NCI-H345 treated with DMSO at 0.1 percent for 48 hours (cell line): ENCODE measurements around the gene ALPK1.
"Not testable (repeated sequence)": the region's sequence is repeated elsewhere in the genome, so short reads cannot be mapped to it uniquely, and the experiment has no call there.

ENCODE experiments used
- DNase-seq: peaks from one replicate; lab custom pipeline; 2025; ENCODE audit not compliant: unreplicated experiment; lab: John Stamatoyannopoulos, UW

Gene ALPK1

GRCh38 chr4:112296949-112297880, at the start of gene ALPK1:
TSS of gene ALPK1 (plus strand) at chr4:112297369.
- DNase-seq: no peak

- no peak for DNase-seq
Observed at GRCh38 chr4:112251019-112251643, 46.0 kb upstream of the ALPK1 start.

DNA sequence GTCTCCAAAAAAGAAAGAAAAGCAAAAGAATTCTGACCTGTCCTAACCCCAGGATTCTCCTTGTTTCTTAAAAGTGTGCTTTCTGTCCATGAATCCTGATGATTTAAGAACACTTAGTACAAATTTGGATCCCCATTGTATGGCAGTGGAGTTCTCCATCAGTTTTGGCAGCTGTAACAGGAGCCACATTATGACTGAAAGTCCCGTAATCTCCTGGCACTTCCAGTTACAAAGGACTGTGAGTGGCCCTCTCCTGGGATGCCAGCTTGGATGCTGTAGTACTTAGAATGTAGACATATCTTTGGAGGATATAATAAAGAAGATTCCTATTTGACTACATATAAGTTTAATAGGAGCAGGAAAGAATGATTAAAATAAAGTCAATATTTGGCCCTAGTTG, 44.9 kb upstream of the ALPK1 start:
- DNase-seq: no peak

DNA sequence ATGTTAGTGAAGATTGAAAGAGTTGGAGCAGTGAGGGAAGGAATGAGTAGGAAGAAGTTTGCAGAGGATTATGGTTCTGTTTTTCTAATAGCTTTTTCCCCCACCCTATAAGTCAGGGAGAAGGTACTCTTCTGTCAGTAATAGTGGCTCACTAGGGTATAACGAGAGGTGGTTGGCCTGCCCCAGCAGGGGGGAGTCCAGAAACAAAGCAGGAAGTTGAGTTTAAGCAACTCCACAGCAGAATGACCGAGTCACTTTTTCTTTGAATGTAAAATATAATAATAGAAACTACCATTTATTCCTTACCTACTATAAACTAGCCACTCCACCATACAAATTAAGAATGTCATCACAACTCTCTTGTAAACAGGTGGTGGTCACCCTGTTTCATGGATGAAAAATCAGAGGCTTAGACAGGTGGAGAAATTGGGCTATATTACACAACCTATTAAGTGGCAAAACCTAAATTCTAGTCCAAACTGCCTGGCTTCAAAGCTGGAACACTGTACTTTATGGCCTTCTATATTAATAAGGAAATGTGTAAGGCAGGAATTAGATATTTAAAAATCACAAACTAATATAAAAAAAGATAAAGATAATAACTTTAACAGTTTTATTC, 43.7 kb upstream of the ALPK1 start:
- DNase-seq: no peak

DNA sequence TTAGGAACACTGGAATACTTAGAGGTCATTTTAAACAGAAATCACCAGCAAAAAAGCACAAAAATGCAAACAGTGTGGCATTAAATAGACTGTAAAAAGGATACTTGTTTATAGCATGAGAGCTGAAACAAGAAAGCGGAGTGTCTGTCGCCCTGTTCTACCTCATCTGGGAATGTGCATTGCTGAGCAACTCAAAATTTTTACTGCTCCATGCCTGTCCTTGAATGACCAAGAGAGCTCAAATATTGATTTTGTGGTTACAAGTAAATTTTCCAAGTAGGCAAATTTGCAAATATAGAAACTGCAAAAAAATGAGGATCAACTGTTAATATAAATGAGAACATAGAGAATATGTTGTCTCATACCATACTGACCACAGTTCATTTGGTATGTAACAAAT, 40.1 kb upstream of the ALPK1 start:
- DNase-seq: no peak

DNA sequence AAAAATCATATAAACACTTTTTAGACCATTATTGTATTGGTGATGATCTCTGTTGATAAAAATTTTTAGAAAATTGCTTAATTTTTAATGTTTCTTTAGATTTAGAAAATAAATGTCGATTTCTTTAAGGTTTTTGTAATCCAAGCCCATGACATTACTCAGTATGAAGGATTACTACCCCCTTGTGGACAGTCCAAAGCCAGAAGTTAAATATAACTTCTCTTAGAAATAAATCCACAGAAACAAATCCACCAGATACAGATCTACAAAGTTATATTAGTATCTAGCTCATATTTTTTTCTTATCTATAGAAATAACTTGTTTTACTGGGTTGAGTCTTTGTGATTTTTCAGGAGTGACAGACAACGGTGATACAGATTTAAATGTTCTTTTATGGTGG, 30.3 kb upstream of the ALPK1 start:
- no peak for DNase-seq

DNA sequence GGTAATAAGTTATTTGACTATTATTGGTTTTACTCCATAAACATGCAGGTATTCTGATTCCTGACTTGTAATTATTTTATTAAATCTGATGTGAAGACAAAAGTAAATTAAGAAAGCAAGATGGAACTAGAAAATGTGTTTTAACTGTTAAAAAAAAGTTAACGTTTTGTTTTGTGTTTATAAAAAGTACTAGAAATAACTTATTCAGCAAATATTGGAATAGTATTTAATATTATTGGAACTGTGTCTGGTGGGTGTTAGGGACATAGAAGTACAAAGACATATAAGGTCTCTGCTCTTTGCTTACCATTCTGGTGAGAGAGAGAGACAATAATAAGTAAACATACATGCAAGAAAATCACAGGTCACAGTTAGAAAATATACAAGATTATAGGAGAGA, 27.1 kb upstream of the ALPK1 start:
- DNase-seq: no peak

- no peak for DNase-seq
Observed at GRCh38 chr4:112270640-112271421, 26.3 kb upstream of the ALPK1 start.

- no peak for DNase-seq
Observed at GRCh38 chr4:112272292-112272691, 24.9 kb upstream of the ALPK1 start.

DNA sequence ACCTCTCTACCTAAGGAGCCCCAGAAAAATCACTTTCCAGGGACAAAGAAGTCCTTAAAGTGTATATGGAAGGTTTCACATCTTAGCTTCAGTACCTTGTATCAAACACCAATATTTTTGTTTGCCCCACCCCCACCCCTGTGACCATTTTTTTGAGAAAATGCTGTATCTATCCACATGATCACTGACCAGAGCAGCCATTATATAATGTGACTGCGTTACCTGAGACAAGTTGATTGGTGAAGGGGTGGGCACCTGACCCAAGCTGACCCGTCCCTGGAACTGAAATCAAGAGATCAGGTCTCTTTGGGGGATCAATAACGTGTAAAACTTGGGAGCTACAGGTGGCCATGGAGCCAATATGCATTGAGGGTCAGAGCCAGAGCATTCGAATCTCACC, 22.2 kb upstream of the ALPK1 start:
- no peak for DNase-seq

DNA sequence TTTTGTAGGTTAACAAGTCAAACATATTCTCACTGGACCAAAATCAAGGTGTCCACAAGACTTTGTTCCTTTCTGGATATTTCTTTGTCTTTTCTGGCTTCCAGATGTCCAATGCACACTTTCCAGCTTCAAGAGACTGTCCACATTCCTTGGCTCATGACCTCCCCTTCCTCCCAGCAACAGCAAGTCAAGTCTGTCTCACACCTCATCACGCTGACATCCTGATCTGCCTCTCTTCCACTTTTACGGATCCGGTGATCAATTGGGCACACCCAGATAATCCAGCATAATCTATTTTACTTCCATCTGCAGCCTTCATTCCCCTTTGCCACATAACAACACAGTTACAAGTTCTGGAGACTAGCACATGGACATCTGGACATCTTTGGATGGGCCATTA, 21.1 kb upstream of the ALPK1 start:
- no peak for DNase-seq

GRCh38 chr4:112277220-112277619, 19.9 kb upstream of the ALPK1 start:
- DNase-seq: no peak

- DNase-seq: no peak
Observed at GRCh38 chr4:112277705-112278448, 19.3 kb upstream of the ALPK1 start.

DNA sequence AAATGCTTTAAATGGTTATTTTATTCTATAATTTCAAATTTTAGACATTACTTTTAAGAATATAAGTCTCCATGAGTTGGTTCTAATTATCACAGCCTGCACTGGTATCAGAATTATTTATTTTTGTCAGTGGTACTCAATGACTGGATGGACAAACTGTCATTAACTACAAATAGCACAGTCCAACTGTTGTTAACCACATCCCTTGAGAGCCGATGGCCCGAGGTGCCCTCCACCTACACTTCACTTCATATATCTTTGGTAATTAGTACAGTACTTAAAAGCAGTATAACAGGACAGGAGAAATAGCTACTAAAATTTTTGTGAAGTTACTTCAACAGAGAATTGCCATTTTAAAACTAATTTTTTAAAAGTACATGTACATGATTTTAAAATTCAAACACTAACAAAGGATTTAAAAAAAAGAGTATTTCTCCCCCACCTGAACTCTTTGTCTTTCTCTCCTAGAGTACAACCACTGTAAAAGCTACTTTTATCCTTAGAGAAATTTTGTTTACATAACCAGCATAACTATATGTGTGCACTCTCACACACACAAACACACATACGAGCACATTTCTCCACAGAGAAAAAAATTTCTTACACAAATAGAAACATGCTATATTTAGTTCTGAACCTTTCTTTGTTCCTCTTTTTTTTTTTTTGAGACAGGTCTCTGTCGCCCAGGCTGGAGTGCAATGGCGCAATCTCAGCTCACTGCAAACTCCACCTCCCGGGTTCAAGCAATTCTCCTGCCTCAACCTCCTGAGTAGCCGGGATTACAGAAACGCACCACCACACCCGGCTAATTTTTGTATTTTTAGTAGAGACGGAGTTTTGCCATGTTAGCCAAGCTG, 17.9 kb upstream of the ALPK1 start:
- no peak for DNase-seq

DNA sequence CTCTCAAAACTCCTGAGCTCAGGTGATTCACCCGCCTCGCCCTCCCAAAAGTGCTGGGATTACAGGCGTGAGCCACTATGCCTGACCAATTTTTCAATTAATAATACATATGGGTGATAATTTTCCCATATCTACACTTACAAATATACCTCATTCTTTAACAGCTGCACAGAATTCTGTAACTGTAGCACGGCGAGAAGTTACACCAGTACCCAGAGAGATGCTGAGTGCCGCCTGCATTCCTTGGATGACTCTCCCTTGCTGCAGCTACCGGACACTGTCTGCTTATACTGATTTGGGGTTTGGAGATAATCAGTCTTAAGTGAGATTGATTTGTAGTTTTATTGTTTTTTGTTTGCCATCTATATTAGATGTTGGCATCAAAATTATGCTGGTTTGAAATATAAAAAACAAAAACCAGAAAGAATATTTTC, 17.3 kb upstream of the ALPK1 start:
- DNase-seq: no peak

DNA sequence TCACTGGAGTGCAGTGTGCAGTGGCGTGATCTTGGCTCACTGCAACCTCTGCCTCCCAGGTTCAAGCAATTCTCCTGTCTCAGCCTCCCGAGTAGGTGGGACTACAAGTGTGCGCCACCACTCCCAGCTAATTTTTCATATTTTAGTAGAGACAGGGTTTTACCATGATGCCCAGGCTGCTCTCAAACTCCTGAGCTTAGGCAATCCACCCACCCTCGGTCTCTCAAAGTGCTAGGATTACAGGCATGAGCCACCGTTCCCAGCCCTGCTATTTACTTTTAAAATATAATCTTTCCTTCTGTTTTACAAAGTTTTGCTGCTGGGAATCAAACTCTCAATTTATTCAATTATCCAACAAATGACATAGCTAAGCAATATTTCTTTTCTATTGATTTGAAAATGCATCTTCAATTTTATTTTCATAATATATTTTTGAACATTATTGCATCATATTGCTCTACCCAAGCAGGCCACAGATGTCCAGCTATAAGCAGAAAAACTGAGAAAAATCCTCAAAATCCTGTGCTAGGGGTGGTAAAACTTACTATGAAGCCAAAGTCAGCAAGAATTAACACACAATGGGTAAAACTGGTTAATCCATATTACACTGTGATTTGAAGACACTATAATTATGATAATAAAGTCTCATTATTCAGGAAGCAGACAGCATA, 16.6 kb upstream of the ALPK1 start:
- no peak for DNase-seq

DNA sequence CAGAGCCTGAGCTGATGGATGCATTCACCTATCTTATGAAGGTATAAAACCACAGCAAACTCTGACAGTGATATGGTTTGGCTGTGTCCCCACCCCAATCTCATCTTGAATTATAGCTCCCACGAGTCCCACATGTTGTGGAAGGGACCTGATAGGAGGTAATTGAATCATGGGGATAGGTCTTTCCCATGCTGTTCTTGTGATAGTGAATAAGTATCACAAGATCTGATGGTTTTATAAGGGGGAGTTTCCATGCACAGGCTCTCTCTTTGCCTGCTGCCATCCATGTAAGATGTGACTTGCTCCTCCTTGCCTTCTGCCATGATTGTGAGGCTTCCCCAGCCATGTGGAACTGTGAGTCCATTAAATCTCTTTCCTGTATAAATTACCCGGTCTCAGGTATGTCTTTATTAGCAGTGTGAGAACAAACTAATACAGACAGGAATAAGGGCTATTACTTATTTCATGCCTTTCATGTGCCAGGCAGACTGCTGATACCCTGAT, 15.2 kb upstream of the ALPK1 start:
- DNase-seq: not testable (repeated sequence)

GRCh38 chr4:112282860-112283667, 14.1 kb upstream of the ALPK1 start:
- DNase-seq: no peak
